GM19238 (cell line): Measurements from ENCODE around the gene NDC1.
"Not testable (repeated sequence)": the region's sequence is repeated elsewhere in the genome, so short reads cannot be mapped to it uniquely, and the experiment has no call there.

Source experiments
- DNase-seq: peaks from one replicate; pipeline ENCODE4 v3.0.0; 2011; ENCODE audit warnings: low spot score; ENCODE audit not compliant: insufficient read length

NDC1 gene

GRCh38 chr1:53766831-53767405 lies 71.2 kb downstream of the NDC1 start:
- no peak for DNase-seq

- no peak for DNase-seq
Measured at GRCh38 chr1:53766194-53766742, 71.8 kb downstream of the NDC1 start.

DNA sequence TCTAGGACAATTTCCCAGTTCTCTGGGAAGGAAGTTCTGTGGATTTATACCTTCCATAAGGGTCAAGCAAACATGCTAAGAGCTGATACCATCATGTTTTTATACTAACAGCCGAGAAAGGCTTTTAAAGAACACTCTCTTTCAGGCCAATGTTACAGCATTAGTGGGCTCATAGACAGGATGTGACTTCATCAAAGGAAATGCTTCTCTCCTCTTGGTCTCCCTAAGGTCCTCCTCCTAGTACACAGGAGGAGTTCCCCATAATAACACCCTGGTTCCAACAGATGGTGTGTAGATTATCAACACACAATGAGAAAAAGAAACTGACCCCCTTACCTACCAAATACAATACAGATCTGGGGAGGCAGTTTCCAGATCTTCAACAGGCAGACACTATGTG lies 72.4 kb downstream of the NDC1 start:
- DNase-seq: no peak

- DNase-seq: no peak
Measured at GRCh38 chr1:53763911-53764310, 74.2 kb downstream of the NDC1 start.

GRCh38 chr1:53763461-53763860 lies 74.6 kb downstream of the NDC1 start:
- DNase-seq: no peak

DNA sequence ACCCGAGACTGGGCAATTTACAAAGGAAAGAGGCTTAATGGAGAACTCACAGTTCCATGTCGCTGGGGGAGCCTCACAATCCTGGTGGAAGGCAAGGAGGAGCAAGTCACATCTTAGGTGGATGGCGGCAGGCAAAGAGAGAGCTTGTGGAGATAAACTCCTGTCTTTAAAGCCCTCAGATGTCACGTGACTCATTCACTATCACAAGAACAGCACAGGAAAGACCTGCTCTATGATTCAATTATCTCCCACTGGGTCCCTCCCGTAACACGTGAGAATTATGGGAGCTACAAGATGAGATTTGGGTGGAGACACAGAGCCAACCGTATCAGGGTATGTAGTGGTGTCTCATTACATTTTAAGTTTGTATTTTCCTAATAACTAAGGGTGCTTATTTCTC lies 77.6 kb downstream of the NDC1 start:
- not testable (repeated sequence) for DNase-seq

GRCh38 chr1:53755874-53756273 lies 82.2 kb downstream of the NDC1 start:
- DNase-seq: no peak

GRCh38 chr1:53754484-53755312 lies 83.4 kb downstream of the NDC1 start:
- DNase-seq: no peak

- no peak for DNase-seq
Measured at GRCh38 chr1:53752281-53752680, 85.8 kb downstream of the NDC1 start.

DNA sequence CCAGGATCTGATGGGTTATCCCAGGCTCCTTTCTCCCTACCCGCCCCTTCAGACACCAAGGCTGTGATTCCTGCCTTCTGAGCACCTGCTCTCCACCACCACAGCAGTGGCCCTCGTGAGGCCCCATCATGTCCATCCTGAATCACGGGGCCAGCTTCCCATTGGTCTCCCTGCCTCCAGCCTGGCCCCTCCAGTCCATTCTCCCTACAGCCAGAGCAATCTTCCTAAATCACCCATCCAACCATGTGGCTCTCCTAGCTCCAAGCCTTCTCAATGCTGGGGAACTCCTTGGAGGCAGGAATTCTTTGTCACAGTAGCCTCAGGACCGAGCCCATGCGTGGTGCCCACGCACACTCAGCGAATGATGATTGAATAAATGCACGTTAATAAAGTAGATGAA lies 90.3 kb downstream of the NDC1 start:
- DNase-seq: no peak

DNA sequence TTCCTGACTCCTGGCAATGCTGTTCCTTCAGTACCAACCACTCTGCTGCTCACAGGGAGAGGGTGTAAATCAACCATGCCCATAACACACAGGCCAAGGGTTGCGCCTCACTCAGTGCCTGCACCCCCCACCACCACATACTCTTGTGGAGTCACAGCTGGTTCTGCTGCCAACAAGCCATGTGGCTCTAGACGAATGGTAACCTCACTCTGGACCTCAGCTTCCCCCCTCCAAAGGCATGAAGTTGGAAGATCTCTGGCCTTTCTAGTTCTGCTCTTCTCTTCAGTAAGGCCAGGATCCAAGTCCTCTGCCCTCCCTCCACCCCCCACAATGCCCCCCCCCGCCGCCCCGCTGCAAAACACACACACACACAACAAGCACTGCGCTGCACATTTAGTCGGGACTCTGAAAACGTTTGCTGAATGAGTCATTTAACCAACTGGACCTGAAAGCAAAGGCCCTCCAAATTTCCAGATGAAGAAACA lies 97.4 kb downstream of the NDC1 start:
- DNase-seq: no peak

DNA sequence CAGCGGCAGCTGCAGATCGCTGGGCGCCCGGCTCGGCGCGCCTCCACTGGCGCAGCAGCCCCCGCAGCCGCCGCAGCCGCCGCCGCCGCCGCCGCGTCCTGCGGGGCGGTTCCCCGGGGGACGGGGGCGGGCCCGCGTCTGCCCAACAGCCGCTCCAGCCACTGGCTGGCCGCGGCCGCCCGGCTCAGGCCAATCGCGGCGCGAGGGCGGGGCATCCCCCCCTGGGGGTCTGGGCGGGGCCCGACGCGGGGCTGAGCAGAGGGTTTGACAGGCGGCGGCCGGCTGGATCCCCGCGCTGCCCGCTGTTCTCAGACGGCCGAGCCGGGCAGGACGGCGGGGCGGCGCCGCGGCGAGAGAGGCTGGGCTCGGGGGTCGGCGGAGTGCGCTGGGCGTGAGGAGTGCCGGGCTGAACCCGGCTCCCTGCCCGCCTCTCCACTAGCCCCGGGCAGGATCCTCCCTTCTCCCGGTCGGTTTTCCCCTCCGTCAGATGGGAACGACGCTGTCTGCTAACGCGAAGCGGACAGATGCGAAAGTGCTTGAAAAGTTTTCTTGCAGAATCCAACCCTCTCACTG lies 98.9 kb downstream of the NDC1 start, which contains the start of gene GLIS1:
TSS of gene GLIS1 (minus strand) at position 56 of the 573 bp plus-strand sequence. CDS start 1,100 bp downstream, outside the sequence.
- peak; percentile 96 for DNase-seq

GRCh38 chr1:53738205-53739108 lies 99.6 kb downstream of the NDC1 start:
- DNase-seq: no peak

DNA sequence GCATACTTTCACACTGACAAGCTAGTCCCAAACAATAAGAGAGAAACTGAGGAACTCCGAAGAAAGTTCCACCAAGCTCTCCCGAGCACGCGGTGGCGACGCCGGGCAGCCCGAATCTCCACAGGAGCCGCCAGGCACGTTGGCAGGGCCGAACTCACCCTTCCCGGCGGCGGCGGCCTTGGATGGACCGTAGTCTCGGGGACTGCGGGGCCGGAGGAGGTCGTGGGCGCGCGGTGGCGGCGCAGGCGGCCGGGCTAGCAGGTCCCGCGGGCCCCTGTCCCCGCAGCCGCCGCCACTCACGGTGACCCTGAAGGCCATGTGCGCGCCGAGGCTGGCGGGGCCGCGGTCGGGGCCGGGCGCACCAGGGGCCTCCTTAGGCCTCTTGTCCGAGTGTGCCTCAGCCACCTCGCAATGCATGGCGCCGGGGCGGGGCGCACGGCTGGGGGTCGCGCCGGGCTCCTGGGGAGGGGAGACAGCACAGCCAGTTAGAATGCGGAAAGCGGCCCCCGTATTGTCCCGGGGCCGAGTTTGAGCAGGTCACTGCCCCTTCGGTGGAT lies 100.4 kb downstream of the NDC1 start:
- no peak for DNase-seq

GRCh38 chr1:53736290-53736689 lies 101.8 kb downstream of the NDC1 start:
- DNase-seq: no peak

GRCh38 chr1:53735681-53736080 lies 102.4 kb downstream of the NDC1 start:
- no peak for DNase-seq

- DNase-seq: no peak
Measured at GRCh38 chr1:53735261-53735660, 102.8 kb downstream of the NDC1 start.

GRCh38 chr1:53734650-53735211 lies 103.4 kb downstream of the NDC1 start:
- no peak for DNase-seq

DNA sequence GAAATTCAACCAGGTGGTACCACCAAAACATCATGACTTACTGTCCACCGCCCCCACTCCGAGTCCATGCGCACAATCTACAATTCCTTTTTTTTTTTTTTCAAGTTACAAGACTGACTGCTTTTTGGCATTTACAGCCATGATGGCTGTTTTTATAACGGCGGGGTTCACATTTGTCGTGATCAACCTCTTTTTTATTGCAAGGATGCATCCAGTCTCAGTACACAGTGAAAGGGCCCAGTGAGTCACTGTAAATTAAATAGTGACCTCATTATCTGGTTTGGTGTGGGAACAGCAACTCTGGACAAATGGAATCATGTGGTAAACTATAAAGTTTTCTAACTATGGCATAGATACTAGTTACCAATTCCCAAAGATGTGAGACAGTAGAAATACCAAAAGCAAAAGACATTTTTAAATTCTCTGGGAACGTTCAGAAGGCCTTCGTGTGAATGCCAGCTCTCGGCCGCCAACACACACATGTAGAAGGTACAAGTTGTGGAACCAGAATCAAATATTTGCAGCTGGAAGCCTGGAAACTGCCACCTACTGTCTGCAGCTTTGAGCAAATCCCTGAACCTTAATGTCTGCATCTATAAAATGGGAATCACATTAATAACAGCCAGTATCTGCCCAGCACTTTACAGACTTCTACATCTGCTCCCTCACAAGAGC lies 104.0 kb downstream of the NDC1 start:
- DNase-seq: no peak

GRCh38 chr1:53733447-53733931 lies 104.6 kb downstream of the NDC1 start:
- no peak for DNase-seq
